IMR-90 (cell line): Measurements from ENCODE around the gene CTAGE6. TPM values are rescaled to one million over a fixed set of nuclear protein-coding genes. Genes with fewer than 3 reads are reported as not detected.
"Not testable (repeated sequence)": the region's sequence is repeated elsewhere in the genome, so short reads cannot be mapped to it uniquely, and the experiment has no call there.

Experiments used
- ATAC-seq: fragments of 200-7000 bp; cut with Tn5 transposase; 2 replicates; pipeline ENCODE4 v1.9.1; 2020; ENCODE audit warnings: low read depth, mild to moderate bottlenecking, moderate library complexity
- Bru-seq: library from RNA; stranded (reverse); fragments of 400-500 nt; gene quantifications from one replicate; lab custom pipeline; 2021; lab: Mats Ljungman, UMichigan
- BruChase-seq, 2 experiments: library from RNA; stranded (reverse); fragments of 400-500 nt; gene quantifications; one replicate each; lab custom pipeline; 2021; lab: Mats Ljungman, UMichigan
- BruUV-seq: library from RNA; stranded (reverse); fragments of 400-500 nt; replicated peaks from 2 replicates; lab custom pipeline; 2021; lab: Mats Ljungman, UMichigan
- CTCF ChIA-PET: fragments of 300-600 bp; formaldehyde crosslinking; extraction: SDS; loops from one replicate; lab custom pipeline; 2021; ENCODE audit warnings: antibody characterized with exemption; lab: Yijun Ruan, JAX
- POLR2A ChIA-PET: fragments of 300-600 bp; sonication (Branson Sonifier 250); formaldehyde crosslinking; loops from one replicate; lab custom pipeline; 2022; ENCODE audit warnings: antibody characterized with exemption; ENCODE audit not compliant: unreplicated experiment; lab: Charles Lee
- DNase-seq: peaks from one replicate; pipeline ENCODE4 v3.0.0; 2013
- H2AFZ ChIP-seq: replicated peaks from 2 replicates; pipeline ENCODE3; 2013; ENCODE audit warnings: low read length, mild to moderate bottlenecking; ENCODE audit not compliant: poor library complexity
- H2AK5ac ChIP-seq: 2 replicates; pipeline ENCODE4 v1.6.1; 2013; ENCODE audit warnings: low read depth, low read length, inconsistent platforms
- H2AK9ac ChIP-seq: replicated peaks from 2 replicates; pipeline ENCODE3; 2013; ENCODE audit warnings: mild to moderate bottlenecking, low read depth, low read length, moderate library complexity; ENCODE audit not compliant: poor library complexity
- H2BK120ac ChIP-seq: 2 replicates; pipeline ENCODE4 v1.6.1; 2013; ENCODE audit warnings: low read depth, low read length, inconsistent platforms
- H2BK15ac ChIP-seq: 3 replicates; pipeline ENCODE4 v1.6.1; 2013; ENCODE audit warnings: low read depth, low read length, inconsistent platforms
- H2BK20ac ChIP-seq: 2 replicates; pipeline ENCODE4 v1.6.1; 2013; ENCODE audit warnings: low read depth, mild to moderate bottlenecking, inconsistent platforms, low read length, moderate library complexity
- H2BK5ac ChIP-seq: 2 replicates; pipeline ENCODE4 v1.6.1; 2013; ENCODE audit warnings: mild to moderate bottlenecking, low read depth, low read length, inconsistent platforms; ENCODE audit not compliant: poor library complexity, severe bottlenecking
- H3K14ac ChIP-seq: replicated peaks from 2 replicates; pipeline ENCODE4 v1.6.1; 2013; ENCODE audit warnings: low read depth, low read length, inconsistent platforms
- H3K18ac ChIP-seq: 2 replicates; pipeline ENCODE4 v1.6.1; 2013; ENCODE audit warnings: low read depth, low read length, control low read depth
- H3K23ac ChIP-seq: 2 replicates; pipeline ENCODE4 v1.6.1; 2013; ENCODE audit warnings: low read depth, low read length, inconsistent platforms
- H3K27ac ChIP-seq: 2 replicates; pipeline ENCODE4 v1.5.1; 2013; ENCODE audit warnings: mild to moderate bottlenecking, control low read depth, low read length; ENCODE audit not compliant: insufficient read depth
- H3K27me3 ChIP-seq: 2 replicates; pipeline ENCODE4 v1.6.1; 2013; ENCODE audit warnings: low read length; ENCODE audit not compliant: control insufficient read depth, insufficient read depth
- H3K36me3 ChIP-seq: 2 replicates; pipeline ENCODE4 v1.6.1; 2013; ENCODE audit warnings: low read length, mixed read lengths; ENCODE audit not compliant: control insufficient read depth, insufficient read depth
- H3K4ac ChIP-seq: 2 replicates; pipeline ENCODE4 v1.6.1; 2013; ENCODE audit warnings: low read depth, low read length, inconsistent platforms
- H3K4me1 ChIP-seq: 2 replicates; pipeline ENCODE4 v1.6.1; 2013; ENCODE audit warnings: low read length, mixed read lengths; ENCODE audit not compliant: control insufficient read depth, insufficient read depth
- H3K4me2 ChIP-seq: 2 replicates; pipeline ENCODE4 v1.6.1; 2013; ENCODE audit warnings: low read depth, mild to moderate bottlenecking, control low read depth, low read length, moderate library complexity
- H3K4me3 ChIP-seq: 2 replicates; pipeline ENCODE4 v1.5.1; 2013; ENCODE audit warnings: low read depth, mild to moderate bottlenecking, control low read depth, low read length, moderate library complexity; ENCODE audit not compliant: insufficient read depth
- H3K56ac ChIP-seq: 2 replicates; pipeline ENCODE4 v1.6.1; 2013; ENCODE audit warnings: low read length, inconsistent platforms; ENCODE audit not compliant: insufficient read depth; ENCODE audit errors: extremely low read depth
- H3K79me1 ChIP-seq, 2 experiments: 2 replicates each; pipeline ENCODE4 v1.6.1; 2013; ENCODE audit warnings: low read length in 2 of 2, inconsistent platforms in 1 of 2, low read depth in 1 of 2
- H3K9ac ChIP-seq: 2 replicates; pipeline ENCODE4 v1.6.1; 2013; ENCODE audit warnings: low read depth, low read length, control low read depth
- H3K9me1 ChIP-seq: 2 replicates; pipeline ENCODE4 v1.6.1; 2013; ENCODE audit warnings: low read length, inconsistent platforms; ENCODE audit not compliant: insufficient read depth
- H3K9me3 ChIP-seq: 2 replicates; pipeline ENCODE4 v1.6.1; 2013; ENCODE audit warnings: low read length; ENCODE audit not compliant: control insufficient read depth, insufficient read depth
- H4K20me1 ChIP-seq: 2 replicates; pipeline ENCODE4 v1.6.1; 2013; ENCODE audit warnings: low read length, inconsistent platforms; ENCODE audit not compliant: insufficient read depth
- H4K5ac ChIP-seq: 2 replicates; pipeline ENCODE4 v1.6.1; 2013; ENCODE audit warnings: mild to moderate bottlenecking, low read depth, low read length, control low read depth
- H4K8ac ChIP-seq, 2 experiments: 2 replicates each; pipeline ENCODE4 v1.6.1; 2013; ENCODE audit warnings: low read depth in 2 of 2, low read length in 2 of 2, control low read depth in 1 of 2, inconsistent platforms in 1 of 2
- H4K91ac ChIP-seq: 2 replicates; pipeline ENCODE4 v1.6.1; 2013; ENCODE audit warnings: low read depth, low read length, inconsistent platforms; ENCODE audit not compliant: insufficient read depth
- WGBS, 2 experiments: methylation state at CpG; one replicate each; pipeline versions ENCODE4 v1.1.5 to v1.1.7; 2013; ENCODE audit warnings: missing lambda C conversion rate in 2 of 2; ENCODE audit not compliant: insufficient read length in 1 of 2; ENCODE audit errors: extremely low coverage in 2 of 2; 5-methylcytosine and 5-hydroxymethylcytosine counted together
- dilution Hi-C: fragments of 300-500 bp; cut with HindIII; formaldehyde crosslinking; loops from one replicate; pipeline ENCODE4 v1.14.3; 2018; ENCODE audit warnings: low sequenced_read_pairs; ENCODE audit not compliant: unreplicated experiment
- in situ Hi-C: fragments of 300-500 bp; cut with MboI; formaldehyde crosslinking; loops from 3 replicates; pipeline ENCODE4 v1.14.3; 2019; ENCODE audit warnings: low sequenced_read_pairs, inconsistent platforms, mixed read lengths
- intact Hi-C: fragments of 100-400 bp; cut with micrococcal nuclease; formaldehyde crosslinking; loops from 2 replicates; pipeline ENCODE4 v1.10.0; 2022
- long read RNA-seq: library from polyadenylated mRNA; unstranded; transcript quantifications from one replicate; pipeline ENCODE4 v2.0.0, GENCODE V29; 2021; ENCODE audit not compliant: unreplicated experiment
- polyA plus RNA-seq, 3 experiments: library from polyadenylated mRNA; depleted of rRNA; stranded (reverse); fragments of >200 nt; gene quantifications; 2 replicates each; pipeline ENCODE4 v1.2.3, GENCODE V29; 2012; ENCODE audit warnings: low replicate concordance in 1 of 3
- total RNA-seq: library from RNA; depleted of rRNA; stranded (reverse); fragments of >200 nt; gene quantifications from 2 replicates; pipeline ENCODE4 v1.2.3, GENCODE V29; 2012; rRNA removed

CTAGE6 gene
- total RNA-seq = under 0.01 and 0.18 TPM in 2 replicates
- polyA plus RNA-seq (2012; rRNA removed) = 0.10 TPM in 1 of 2 replicates, not detected in the other
- not detected in 2 replicates for polyA plus RNA-seq (2012; cell fraction: cytosol; rRNA removed)
- polyA plus RNA-seq (2012; cell fraction: nucleus; rRNA removed; ENCODE audit: low replicate concordance) = 0.52 TPM in 1 of 2 replicates, not detected in the other
- Bru-seq, nascent RNA = percentile 25 among the genes with signal in this experiment
- BruChase-seq, experiment 1, labeled RNA remaining after a 6-hour chase = percentile 29 among the genes with signal in this experiment
- BruChase-seq, experiment 2, labeled RNA remaining after a 2-hour chase = percentile 41 among the genes with signal in this experiment
- long read RNA-seq = 0 reads

GRCh38 chr7:143757596-143757995 lies at the start of gene CTAGE6:
TSS of gene CTAGE6 (minus strand) at chr7:143757696. CDS start at chr7:143757658, 38 bp downstream.
- dilution Hi-C loops, H3K56ac ChIP-seq, H2BK15ac ChIP-seq, H3K18ac ChIP-seq, H3K4ac ChIP-seq, H3K4me2 ChIP-seq, H2AK5ac ChIP-seq, H4K5ac ChIP-seq, POLR2A ChIA-PET, CTCF ChIA-PET, H3K9ac ChIP-seq, H4K20me1 ChIP-seq, H3K4me3 ChIP-seq, H3K27ac ChIP-seq, BruUV-seq, H3K23ac ChIP-seq, in situ Hi-C loops, H3K27me3 ChIP-seq, H3K36me3 ChIP-seq, H2AFZ ChIP-seq, H3K9me1 ChIP-seq, H3K14ac ChIP-seq, H2AK9ac ChIP-seq, H3K4me1 ChIP-seq, H2BK5ac ChIP-seq, H3K79me1 ChIP-seq, H2BK20ac ChIP-seq, H4K8ac ChIP-seq, H4K91ac ChIP-seq, ATAC-seq, H2BK120ac ChIP-seq, DNase-seq, intact Hi-C loops, H3K9me3 ChIP-seq: not testable (repeated sequence)
- no CpG with 5 or more reads among the region's 19 CpGs for WGBS, 2 experiments

GRCh38 chr7:143806664-143807071 lies 49.2 kb upstream of the CTAGE6 start:
- CTCF ChIA-PET, H2BK20ac ChIP-seq: not testable (repeated sequence)

More at GRCh38 chr7:143806664-143807071, 49.2 kb upstream of the CTAGE6 start:
- H2BK15ac ChIP-seq, H3K14ac ChIP-seq, H3K9me3 ChIP-seq, H2BK120ac ChIP-seq, H3K18ac ChIP-seq, BruUV-seq, intact Hi-C loops, H2AK5ac ChIP-seq, H3K79me1 ChIP-seq, POLR2A ChIA-PET, H3K27me3 ChIP-seq, H4K8ac ChIP-seq, H3K4me2 ChIP-seq, H3K9me1 ChIP-seq, DNase-seq, H2AFZ ChIP-seq, H4K5ac ChIP-seq, in situ Hi-C loops, H3K4ac ChIP-seq, H4K20me1 ChIP-seq, H3K56ac ChIP-seq, H3K27ac ChIP-seq, H4K91ac ChIP-seq, H2BK5ac ChIP-seq, H3K4me1 ChIP-seq, H3K36me3 ChIP-seq, H3K4me3 ChIP-seq, H2AK9ac ChIP-seq, H3K9ac ChIP-seq, dilution Hi-C loops, H3K23ac ChIP-seq: not testable (repeated sequence)
- no CpG with 5 or more reads among the region's 5 CpGs for WGBS, 2 experiments
- peak; percentile 98 for ATAC-seq
